NCI-H2227 (cell line): Measurements from ENCODE around the gene CTNNB1.
"Not testable (repeated sequence)": the region's sequence is repeated elsewhere in the genome, so short reads cannot be mapped to it uniquely, and the experiment has no call there.

Source experiments
- DNase-seq: peaks from one replicate; lab custom pipeline; 2025; ENCODE audit not compliant: unreplicated experiment; lab: John Stamatoyannopoulos, UW

CTNNB1 gene

DNA sequence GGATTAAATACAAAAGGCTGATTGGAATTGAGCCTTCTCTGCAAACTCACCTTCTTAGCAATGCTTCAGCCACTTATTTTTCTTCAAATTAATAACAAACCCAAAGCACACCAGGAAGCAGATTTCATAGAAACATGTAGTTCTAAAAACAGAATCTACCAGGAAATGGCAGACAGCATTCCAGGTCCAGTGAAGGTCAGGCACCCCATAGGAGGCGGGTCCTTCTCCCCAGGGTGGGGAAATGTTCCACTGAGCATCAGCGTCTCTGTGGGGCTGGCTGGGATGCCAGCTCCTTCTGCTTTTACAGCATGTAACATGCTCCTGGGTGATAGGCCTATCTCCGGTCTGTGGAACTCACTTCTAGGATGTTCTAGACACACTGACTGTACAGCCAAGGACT, 49.2 kb downstream of the CTNNB1 start:
- DNase-seq, result no peak

DNA sequence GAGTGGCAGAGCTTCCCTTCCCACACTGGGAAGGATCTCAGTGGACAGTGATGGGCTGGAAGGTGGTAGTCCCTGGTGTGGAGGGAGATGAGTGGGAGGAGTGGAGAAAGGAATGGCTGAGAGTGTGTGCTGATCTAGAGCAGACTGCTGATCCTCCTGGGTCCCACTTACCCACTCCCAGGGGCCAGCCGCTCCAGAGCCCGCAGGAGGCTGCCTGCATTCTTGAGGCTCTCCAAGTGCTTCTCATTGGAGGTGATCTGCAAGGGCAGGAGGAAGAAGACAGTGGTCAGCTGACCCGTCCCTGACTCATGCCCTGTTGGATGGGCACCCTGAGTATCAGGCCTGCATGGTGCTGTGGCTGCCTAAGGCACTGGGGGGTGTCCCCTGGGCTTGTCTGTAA, 50.0 kb downstream of the CTNNB1 start:
- DNase-seq, result no peak

DNA sequence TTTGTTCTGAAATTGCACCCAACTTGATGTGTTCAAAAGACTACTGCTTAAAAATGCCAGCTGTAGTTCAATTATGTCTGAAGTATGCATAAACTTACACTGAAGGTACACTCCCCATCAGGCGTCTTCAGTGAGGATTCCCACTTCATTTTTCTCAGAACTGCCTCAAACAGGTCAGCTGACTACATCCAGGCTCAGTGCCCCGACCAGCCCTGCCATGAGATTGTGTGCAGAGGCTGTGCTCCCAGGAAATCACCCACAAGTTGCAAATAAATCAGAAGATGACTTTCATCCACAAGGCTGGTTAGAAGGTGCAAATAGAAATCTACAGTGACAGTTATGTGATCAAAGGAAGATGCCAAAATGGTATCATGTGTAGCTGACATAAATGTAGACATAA, 51.5 kb downstream of the CTNNB1 start:
- no peak for DNase-seq

DNA sequence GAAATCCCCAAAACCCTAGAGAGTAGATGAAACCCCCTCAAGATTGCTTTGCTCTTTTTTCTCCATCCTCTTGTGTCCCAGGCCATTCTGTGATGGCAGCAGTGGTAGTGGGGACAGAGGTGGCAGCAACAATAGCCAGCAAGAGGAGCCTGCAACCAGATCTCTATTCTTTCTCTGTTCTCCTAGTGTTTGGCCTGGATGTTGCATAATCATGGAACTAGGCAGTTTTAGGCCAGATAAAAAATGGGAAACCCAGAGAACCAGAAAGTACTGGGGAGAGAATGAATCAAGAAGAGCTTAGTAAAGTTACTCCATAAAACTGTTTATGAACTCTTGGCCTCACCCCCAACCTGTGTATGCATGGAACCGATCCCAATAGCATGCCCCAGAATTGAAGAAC, 52.3 kb downstream of the CTNNB1 start:
- no peak for DNase-seq

DNA sequence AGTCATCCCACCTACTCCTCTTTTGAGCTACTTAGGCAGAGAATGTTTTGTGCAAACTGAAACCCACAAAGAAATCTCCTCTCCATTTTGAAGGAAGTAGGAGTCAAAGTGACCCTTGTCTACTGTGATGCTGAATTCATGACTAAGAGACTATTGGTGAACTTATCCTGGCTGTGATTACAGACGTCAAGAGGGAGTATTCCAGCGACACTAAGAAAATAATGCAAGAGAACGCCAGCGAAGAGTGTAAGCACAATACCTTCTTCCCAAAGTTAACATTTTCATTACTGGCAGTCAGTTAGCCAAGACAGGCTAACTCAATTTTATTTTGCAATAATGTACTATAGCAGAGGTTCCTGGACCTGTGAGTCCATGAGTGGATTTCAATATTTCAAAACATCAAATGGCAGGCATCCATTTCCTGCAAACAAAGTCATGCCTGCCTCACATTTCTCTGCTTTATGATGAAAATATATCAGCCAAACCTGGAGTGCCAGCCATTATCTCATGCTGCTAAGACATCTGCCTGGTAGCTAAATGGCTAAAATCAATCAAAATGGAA, 59.0 kb downstream of the CTNNB1 start:
- DNase-seq, result peak; percentile 4

DNA sequence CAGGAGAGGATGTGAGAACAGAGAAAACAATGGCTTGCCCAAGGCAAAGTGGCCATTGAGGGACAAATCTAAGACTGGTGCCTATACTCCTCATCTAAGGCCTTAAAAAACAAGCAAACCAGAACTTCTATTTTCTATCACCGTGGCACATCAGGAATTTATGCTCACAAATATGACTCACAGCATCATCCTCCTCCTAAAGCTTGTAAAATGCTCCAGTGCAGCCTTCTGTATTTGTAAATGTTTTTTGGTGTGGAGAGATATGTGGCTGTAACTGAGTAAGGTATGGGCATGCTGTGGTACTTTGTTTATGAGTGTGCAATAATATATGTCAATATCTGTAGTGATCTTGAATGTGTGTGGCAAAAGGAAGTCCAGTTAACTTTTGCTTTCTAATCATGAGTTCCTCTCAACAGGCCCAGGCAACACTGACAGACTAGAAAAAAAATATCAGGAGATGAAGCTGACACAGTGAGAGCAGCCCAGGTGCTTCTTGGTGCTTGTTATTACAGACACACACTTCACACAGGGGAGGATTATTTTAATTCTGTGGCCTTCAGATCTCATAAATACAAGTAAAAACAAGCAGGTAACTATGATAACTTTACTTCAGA, 60.3 kb downstream of the CTNNB1 start:
- no peak for DNase-seq

DNA sequence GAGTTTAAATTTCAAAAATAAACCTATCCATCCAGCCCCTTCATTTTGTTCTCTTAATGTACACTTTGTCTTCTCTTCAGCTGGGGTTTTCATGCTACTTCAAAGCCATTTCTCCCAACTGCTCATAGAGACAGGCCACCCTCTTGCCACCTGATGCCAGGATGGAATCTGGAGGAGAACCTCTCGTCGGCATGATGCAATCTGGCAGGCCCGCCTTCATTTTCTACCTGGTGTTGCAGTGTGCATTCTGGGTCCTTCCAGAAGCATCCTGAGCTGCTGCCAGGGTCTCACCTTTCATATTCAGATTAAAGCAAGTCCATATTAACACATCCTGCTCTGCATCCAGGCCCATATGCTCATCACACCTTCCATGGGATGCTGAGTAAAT, 60.8 kb downstream of the CTNNB1 start:
- no peak for DNase-seq

DNA sequence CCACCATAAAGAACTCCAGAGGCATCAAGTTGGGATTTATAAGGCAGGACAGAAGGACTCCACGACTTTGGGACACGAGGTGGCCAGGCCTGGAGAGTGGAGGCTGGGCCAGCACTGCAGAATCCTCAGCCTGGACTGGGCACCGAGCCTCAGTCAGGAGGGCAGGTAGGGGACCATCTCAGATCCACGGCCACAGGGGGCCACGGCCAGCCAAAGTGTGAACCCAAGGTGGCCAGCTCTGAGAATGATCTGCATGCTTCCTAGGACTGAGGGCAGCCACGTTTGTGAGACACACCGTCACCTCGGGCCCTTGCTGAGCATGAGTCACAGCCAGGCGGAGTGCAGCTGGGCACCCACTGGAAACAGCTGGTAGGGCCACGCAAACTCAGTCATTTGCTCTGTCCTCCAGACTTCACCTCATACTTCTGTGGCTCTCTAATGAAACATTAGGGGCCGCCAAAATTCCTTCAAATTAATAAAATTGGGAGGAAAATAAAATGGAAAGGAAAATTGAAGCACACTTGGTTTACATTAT, 65.8 kb downstream of the CTNNB1 start:
- no peak for DNase-seq

DNA sequence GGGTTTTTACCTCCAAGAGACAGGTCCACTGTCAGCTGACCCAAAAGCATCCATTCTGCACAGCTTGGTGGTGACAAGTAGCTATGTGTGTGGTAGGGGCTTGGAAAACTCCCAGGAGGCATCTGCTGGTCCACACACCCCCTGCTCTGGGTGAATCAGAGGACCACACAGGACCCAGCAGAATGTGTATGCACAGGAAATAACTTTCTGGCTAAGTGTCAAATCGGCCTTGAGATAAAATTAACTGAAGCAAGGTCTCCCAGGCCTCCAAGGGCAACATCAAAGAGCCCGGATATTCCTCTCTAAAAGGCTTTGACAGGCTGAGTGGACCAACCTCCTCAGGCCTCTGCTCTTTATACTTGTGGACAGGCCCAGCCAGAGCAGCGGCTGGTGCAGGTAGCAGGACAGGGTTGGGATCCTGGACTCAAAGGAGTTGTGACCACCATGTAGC, 66.5 kb downstream of the CTNNB1 start:
- no peak for DNase-seq

DNA sequence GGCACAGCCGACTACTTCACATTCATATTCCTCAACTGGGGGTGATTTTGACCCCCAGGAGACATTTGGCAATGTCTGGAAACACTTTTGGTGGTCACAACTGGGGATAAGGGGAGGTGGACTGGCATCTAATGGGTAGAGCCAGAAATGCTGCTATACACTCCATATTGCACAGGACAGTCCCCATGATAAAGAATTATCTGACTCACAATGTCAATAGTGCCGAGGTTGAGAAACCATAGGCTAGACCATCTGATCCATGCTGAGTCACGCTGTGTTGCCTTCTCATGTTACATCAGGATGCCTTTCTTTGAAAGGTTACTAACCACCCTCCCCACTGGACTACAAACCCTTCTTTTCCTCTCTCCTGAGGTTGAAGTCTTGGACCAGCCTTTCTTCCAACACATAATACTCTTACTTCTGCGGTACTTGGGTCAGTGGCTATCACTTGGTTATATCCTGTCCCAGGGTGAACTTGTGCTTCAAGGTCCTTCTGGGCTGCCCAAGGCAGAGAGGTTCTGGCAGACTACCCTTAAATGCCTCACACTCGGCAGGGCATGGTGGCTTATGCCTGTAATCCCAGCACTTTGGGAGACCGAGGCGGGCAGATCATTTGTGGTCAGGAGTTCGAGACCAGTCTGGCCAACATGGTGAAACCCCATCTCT, 68.8 kb downstream of the CTNNB1 start:
- no peak for DNase-seq

DNA sequence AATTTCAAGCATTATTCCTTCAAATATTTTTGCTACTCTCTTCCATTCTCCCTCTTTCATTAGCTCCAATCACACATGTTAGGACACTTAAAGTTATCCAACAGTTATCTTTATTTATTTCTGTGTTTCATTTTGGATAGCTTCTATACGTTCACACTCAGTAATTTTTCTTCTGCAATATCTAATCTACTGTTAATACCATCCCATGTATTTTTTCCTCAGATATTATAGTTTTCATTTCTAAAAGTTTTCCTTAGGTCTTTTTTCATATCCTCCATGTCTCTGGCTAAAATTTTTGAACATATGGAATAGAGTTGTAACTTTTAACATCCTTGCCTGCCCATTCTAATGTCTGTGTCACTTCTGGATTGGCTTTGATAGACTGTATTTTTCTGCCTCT, 73.4 kb downstream of the CTNNB1 start:
- no peak for DNase-seq

DNA sequence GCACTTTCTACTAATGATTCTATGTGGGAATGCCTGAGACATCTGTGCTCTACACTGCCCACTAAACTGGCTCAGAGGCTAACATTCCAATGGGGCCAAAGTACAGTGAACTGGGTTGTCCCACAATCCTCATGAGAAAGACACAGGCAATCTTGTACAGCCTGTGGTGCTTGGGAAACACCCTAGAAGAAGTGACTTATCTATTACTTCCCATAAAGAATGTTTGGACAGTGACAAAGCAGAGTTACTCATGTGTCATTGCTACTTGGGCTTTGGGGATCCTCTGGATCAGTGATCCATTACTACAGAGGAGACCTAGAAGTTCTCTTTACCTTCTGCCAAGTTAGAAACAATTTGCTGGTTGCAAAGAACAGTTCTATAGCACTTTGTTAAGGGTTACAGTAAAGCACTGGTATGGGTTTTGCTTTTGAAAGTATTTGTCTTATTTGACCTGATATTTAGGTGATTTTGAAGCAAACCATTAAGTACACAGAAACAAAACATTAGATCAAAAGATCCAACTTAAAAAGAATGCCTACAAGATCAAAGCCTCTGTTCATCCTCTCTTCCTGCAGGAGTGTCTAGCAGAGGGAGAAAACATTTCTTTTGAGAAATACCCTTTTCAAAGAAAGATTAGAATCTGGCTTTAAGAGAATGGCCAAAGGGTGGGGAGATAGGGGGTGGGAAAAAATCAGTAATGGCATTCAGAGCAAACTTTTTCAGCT, 75.8 kb downstream of the CTNNB1 start:
- no peak for DNase-seq

DNA sequence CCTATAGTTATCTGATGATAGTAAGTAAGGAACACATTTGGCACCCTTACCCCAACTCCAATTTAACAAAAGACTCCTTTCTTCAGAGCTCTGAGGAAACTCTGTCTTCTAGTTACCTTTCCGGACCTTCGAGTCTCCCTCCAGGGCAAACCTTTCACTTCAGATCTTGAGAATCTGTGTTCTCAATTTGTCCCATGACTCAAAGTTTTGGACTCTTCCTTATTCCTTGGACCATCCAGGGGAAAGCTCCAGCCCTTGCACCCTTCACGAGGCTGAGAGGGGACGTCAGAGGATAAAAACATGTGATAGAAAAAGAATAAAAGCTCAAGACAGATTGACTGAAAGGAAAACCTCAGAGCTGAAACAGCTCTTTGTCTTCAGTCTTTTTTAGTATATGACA, 76.9 kb downstream of the CTNNB1 start:
- DNase-seq, result no peak

DNA sequence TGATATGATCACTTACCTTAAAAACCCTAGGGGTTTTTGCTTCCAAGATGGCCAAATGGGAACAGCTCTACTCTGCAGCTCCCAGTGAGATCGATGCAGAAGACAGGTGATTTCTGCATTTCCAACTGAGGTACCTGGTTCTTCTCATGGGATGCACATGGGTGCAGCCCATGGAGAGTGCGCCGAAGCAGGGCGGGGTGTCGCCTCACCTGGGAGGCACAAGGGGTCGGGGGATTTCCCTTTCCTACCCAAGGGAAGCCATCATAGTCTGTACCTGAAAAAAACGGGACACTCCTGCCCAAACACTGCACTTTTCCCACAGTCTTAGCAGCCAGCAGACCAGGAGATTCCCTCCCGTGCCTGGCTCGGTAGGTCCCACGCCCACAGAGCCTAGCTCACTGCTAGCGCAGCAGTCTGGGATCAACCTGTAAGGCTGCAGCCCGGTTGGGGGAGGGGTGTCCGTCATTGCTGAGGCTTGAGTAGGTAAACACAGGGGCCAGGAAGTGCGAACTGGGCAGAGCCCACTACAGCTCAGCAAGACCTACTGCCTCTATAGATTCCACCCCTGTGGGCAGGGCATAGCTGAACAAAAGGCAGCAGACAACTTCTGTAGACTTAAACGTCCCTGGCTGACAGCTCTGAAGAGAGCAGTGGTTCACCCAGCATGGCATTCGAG, 78.6 kb downstream of the CTNNB1 start:
- DNase-seq, result no peak

DNA sequence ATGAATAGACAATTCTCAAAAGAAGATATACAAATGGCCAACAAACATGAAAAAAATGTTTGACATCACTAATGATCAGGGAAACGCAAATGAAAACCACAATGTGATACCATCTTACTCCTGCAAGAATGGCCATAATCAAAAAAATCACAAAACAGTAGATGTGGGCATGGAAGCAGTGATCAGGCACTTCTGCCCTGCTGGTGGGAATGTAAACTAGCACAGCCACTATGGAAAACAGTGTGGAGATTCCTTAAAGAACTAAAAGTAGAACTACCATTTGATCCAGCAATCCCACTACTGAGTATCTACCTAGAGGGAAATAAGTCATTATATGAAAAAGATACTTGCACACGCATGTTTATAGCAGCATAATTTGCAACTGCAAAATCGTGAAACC, 85.6 kb downstream of the CTNNB1 start:
- DNase-seq, result not testable (repeated sequence)

DNA sequence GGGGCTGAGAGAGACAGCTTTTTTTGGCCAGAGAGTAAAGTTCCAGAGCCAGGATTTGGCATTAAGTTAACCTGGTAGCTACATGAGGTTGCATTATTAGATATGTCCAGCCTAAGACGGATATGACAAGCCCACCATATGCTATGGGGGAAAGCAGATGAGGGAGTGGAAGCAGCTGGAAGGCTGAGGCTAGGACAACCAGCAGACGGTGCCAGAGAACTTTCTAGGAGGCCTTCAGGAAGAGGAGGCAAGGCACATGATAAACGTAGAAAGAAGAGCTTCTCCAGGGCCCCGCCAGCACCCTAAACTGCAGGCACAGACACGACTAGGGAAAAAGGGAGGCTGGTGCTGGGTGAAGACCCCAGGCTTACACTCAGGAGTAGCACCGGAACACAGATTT, 87.0 kb downstream of the CTNNB1 start:
- no peak for DNase-seq

DNA sequence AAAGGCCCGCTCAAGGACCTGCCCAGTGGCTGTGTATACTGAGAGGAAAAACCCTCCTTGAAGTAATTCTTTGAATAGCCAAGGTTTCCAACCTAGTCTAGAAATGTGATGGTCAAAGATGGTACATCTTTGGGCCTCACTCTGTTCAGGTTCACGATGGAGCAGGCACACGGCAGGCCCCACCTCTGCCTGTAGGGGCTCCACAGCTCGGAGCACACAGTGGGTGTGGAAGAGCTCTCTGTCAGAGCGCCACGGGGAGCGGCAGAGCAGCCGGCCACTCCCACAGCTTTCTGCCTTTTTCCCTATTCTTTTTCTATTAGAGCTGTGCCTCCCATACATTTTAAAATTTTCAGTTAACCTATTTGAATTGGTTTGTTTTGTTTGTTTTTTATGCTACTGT, 89.5 kb downstream of the CTNNB1 start:
- no peak for DNase-seq
